Measurements from ENCODE around the gene CLN3. TPM values are rescaled to one million over a fixed set of nuclear protein-coding genes. Genes with fewer than 3 reads are reported as not detected.
"Not testable (repeated sequence)": the region's sequence is repeated elsewhere in the genome, so short reads cannot be mapped to it uniquely, and the experiment has no call there.

The CLN3 gene
- total RNA-seq, 1 donor: 19.0 TPM

- DNase-seq (ENCODE audit: low read depth): no peak
- H3K4me3 ChIP-seq (ENCODE audit: low read depth, low read length): no peak overlapping the region
- TF ChIP-seq CTCF (IDR thresholded peaks at IDR 0.05; ENCODE audit: insufficient read depth, low read depth, low read length): no peak
Measured at GRCh38 chr16:28503470-28504259, 11.8 kb upstream of the CLN3 start.

GRCh38 chr16:28502290-28502689, 10.4 kb upstream of the CLN3 start:
- H3K4me3 ChIP-seq (ENCODE audit: low read depth, low read length): no peak overlapping the region
- no peak for DNase-seq (ENCODE audit: low read depth)
- TF ChIP-seq CTCF (IDR thresholded peaks at IDR 0.05; ENCODE audit: insufficient read depth, low read depth, low read length): no peak

GRCh38 chr16:28501258-28502232, 9.7 kb upstream of the CLN3 start:
- H3K4me3 ChIP-seq (ENCODE audit: low read depth, low read length): no peak overlapping the region
- DNase-seq (ENCODE audit: low read depth): no peak
- no peak for TF ChIP-seq CTCF (IDR thresholded peaks at IDR 0.05; ENCODE audit: insufficient read depth, low read depth, low read length)

- not testable (repeated sequence) for DNase-seq (ENCODE audit: low read depth); H3K4me3 ChIP-seq (ENCODE audit: low read depth, low read length)
Measured at GRCh38 chr16:28500476-28501180, 8.8 kb upstream of the CLN3 start.

- no peak for TF ChIP-seq CTCF (IDR thresholded peaks at IDR 0.05; ENCODE audit: insufficient read depth, low read depth, low read length)
- DNase-seq (ENCODE audit: low read depth): no peak
- no peak overlapping the region for H3K4me3 ChIP-seq (ENCODE audit: low read depth, low read length)
Measured at GRCh38 chr16:28499854-28500253, 8.0 kb upstream of the CLN3 start.

- TF ChIP-seq CTCF (IDR thresholded peaks at IDR 0.05; ENCODE audit: insufficient read depth, low read depth, low read length): no peak
Measured at GRCh38 chr16:28498666-28499381, 7.0 kb upstream of the CLN3 start.

More at GRCh38 chr16:28498666-28499381, 7.0 kb upstream of the CLN3 start:
- no peak for DNase-seq (ENCODE audit: low read depth)
- H3K4me3 ChIP-seq (ENCODE audit: low read depth, low read length): no peak overlapping the region
